Right lobe of liver (tissue), 6 donors: ENCODE measurements around the gene PRKN. TPM values are rescaled to one million over a fixed set of nuclear protein-coding genes. Genes with fewer than 3 reads are reported as not detected.

ENCODE experiments used
- ATAC-seq, 4 donors: fragments of 200-7000 bp; cut with Tn5 transposase; one replicate each; pipeline ENCODE4 v1.9.1; 2020; ENCODE audit warnings: mild to moderate bottlenecking in 4 of 4, moderate library complexity in 4 of 4
- DNase-seq, 3 donors: peaks; one replicate each; pipeline ENCODE4 v3.0.0-alpha.2; 2020
- H3K27ac ChIP-seq, 3 donors: fragments of 200-600 bp; one replicate each; pipeline ENCODE4 v1.8.0; 2022
- H3K27me3 ChIP-seq, 2 donors: fragments of 200-600 bp; one replicate each; pipeline ENCODE4 v1.8.0; 2022
- H3K36me3 ChIP-seq, 4 donors: fragments of 200-600 bp; sonication (generic) in 1 of 4; one replicate each; pipeline versions ENCODE4 v1.5.1 to v1.8.0; 2017 to 2022; ENCODE audit warnings: control low read depth in 1 of 4
- H3K4me1 ChIP-seq, 4 donors: fragments of 200-600 bp; sonication (generic) in 1 of 4; one replicate each; pipeline versions ENCODE4 v1.5.1 to v1.8.0; 2017 to 2022; ENCODE audit warnings: control low read depth in 1 of 4
- H3K4me3 ChIP-seq, 3 donors: fragments of 200-600 bp; one replicate each; pipeline ENCODE4 v1.8.0; 2022
- H3K9me3 ChIP-seq, 4 donors: fragments of 200-600 bp; sonication (generic) in 1 of 4; one replicate each; pipeline versions ENCODE4 v1.5.1 to v1.8.0; 2017 to 2022; ENCODE audit warnings: control low read depth in 1 of 4
- CTCF ChIP-seq, 4 donors: fragments of 200-600 bp in 3 of 4; fragments of 450-650 bp in 1 of 4; IDR thresholded peaks; one replicate each; pipeline versions ENCODE4 v1.5.1 to v1.8.0; 2016 to 2022; ENCODE audit warnings: antibody characterized with exemption in 4 of 4, mild to moderate bottlenecking in 2 of 4
- POLR2A ChIP-seq: fragments of 450-650 bp; IDR thresholded peaks from one replicate; pipeline ENCODE4 v1.6.1; 2017; ENCODE audit warnings: antibody characterized with exemption, mild to moderate bottlenecking
- WGBS: methylation state at CpG from one replicate; pipeline ENCODE4 v1.1.6; 2018; ENCODE audit warnings: low coverage, low lambda C conversion rate; ENCODE audit not compliant: insufficient coverage; ENCODE audit errors: missing lambda C conversion rate; 5-methylcytosine and 5-hydroxymethylcytosine counted together
- intact Hi-C, 2 donors: fragments of 100-400 bp; cut with DNase I; formaldehyde crosslinking; loops; one replicate each; pipeline versions ENCODE4 v1.11.2 to v1.14.1; 2022
- total RNA-seq, 6 experiments: library from RNA; depleted of rRNA in 2 of 6; stranded (reverse); fragments of >200 nt in 2 of 6; fragmentation: NEBNext Ultra II Directional in 3 of 6; extraction: Animal tissue kit (Norgen Biotek cat#: 25700) in 3 of 6; gene quantifications; one replicate each; pipeline versions ENCODE4 v1.1.0 to v1.2.4, GENCODE V29; 2016 to 2023
- donor health status: DM: no; HTN: yes; CAD: no.
- donor health status: DM: no; HTN: no; CAD: no.
- donor health status: DM: no; HTN: no; CAD: no.
- donor health status: DM: no; HTN: yes; CAD: no.
- donor health status: DM: no; HTN: yes; CAD: no.

Gene PRKN
- total RNA-seq, 6 experiments from 2014 or later = 1.1 to 3.7 (median 2.2) TPM

GRCh38 chr6:161817881-161818280 lies 909.7 kb downstream of the PRKN start:
- intact Hi-C loops = no loop called here
- DNase-seq (no peak), ATAC-seq (no peak)
- H3K36me3 ChIP-seq = no peaks in the 10 kb centered on the region
- H3K4me1 ChIP-seq = no peaks in the 10 kb centered on the region
- no peaks in the 10 kb centered on the region for H3K27me3 ChIP-seq
- TF ChIP-seq POLR2A (no peak), CTCF (IDR thresholded peaks at IDR 0.05) (no peak)
- no peak overlapping the region for H3K4me3 ChIP-seq
- H3K9me3 ChIP-seq = no peaks in the 10 kb centered on the region
- 71% methylated on average over 4 of the region's 4 CpGs for WGBS
- no peak overlapping the region for H3K27ac ChIP-seq

- DNase-seq = no peak
- Histone ChIP-seq H3K36me3 (no peaks in the 10 kb centered on the region), H3K4me1 (no peaks in the 10 kb centered on the region), H3K9me3 (no peaks in the 10 kb centered on the region), H3K4me3 (no peak overlapping the region), H3K27me3 (no peaks in the 10 kb centered on the region), H3K27ac (no peak overlapping the region)
- intact Hi-C loops = no loop called here
- 62% methylated on average over 4 of the region's 4 CpGs for WGBS
- ATAC-seq = no peak
- no peak for TF ChIP-seq CTCF (IDR thresholded peaks at IDR 0.05)
Observed at GRCh38 chr6:161815965-161816364, 911.6 kb downstream of the PRKN start.

GRCh38 chr6:161813156-161813555 lies 914.4 kb downstream of the PRKN start:
- DNase-seq = no peak
- H3K4me3 ChIP-seq = no peak overlapping the region
- H3K9me3 ChIP-seq = no peaks in the 10 kb centered on the region
- H3K4me1 ChIP-seq = no peaks in the 10 kb centered on the region
- no peaks in the 10 kb centered on the region for H3K27me3 ChIP-seq
- H3K27ac ChIP-seq = no peak overlapping the region
- WGBS = 75% methylated on average over 2 of the region's 8 CpGs
- intact Hi-C loops = no loop called here
- TF ChIP-seq CTCF (IDR thresholded peaks at IDR 0.05) (no peak), POLR2A (no peak)
- no peaks in the 10 kb centered on the region for H3K36me3 ChIP-seq
- no peak for ATAC-seq

- no peaks in the 10 kb centered on the region for H3K36me3 ChIP-seq
Observed at GRCh38 chr6:161809971-161810370, 917.6 kb downstream of the PRKN start.

More at GRCh38 chr6:161809971-161810370, 917.6 kb downstream of the PRKN start:
- WGBS = 83% methylated on average over 2 of the region's 2 CpGs
- Histone ChIP-seq H3K9me3 (no peaks in the 10 kb centered on the region), H3K4me3 (no peak overlapping the region), H3K27me3 (no peaks in the 10 kb centered on the region), H3K4me1 (no peaks in the 10 kb centered on the region), H3K27ac (no peak overlapping the region)
- ATAC-seq (no peak), DNase-seq (no peak)
- TF ChIP-seq POLR2A (no peak), CTCF (IDR thresholded peaks at IDR 0.05) (no peak)
- intact Hi-C loops = no loop called here
